ENCODE measurements around the gene PHLPP1.

DNA sequence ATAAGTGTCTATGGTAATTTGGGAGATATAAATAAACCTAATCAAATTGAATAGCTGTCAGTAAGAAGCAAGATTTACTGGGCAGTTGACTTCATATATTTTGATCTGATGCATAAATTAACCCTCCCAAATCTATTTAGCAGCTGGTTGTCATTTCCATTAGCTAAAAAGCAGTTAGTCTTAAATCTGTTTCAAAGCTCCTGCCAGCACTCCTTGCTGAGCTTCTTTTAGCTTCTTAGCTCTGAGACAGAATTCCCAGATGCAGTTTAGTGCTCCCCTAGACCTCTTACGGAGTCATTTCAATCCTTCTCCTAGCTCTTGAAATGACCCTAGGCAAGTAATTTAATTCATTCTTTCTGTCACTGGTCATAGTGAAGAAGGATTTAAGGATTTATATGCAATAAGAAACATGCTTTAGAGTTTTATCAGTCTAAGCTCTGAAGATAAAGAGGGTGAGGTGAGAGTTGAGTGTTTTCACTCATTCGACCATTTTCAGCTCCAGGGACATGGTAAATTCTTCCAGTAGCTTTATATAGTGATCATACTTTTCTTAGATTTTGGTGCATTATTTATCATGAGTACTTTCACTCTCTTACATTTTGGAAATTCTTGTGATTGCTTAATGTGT lies 98.9 kb downstream of the PHLPP1 start:
- TF ChIP-seq, protein P1, sequence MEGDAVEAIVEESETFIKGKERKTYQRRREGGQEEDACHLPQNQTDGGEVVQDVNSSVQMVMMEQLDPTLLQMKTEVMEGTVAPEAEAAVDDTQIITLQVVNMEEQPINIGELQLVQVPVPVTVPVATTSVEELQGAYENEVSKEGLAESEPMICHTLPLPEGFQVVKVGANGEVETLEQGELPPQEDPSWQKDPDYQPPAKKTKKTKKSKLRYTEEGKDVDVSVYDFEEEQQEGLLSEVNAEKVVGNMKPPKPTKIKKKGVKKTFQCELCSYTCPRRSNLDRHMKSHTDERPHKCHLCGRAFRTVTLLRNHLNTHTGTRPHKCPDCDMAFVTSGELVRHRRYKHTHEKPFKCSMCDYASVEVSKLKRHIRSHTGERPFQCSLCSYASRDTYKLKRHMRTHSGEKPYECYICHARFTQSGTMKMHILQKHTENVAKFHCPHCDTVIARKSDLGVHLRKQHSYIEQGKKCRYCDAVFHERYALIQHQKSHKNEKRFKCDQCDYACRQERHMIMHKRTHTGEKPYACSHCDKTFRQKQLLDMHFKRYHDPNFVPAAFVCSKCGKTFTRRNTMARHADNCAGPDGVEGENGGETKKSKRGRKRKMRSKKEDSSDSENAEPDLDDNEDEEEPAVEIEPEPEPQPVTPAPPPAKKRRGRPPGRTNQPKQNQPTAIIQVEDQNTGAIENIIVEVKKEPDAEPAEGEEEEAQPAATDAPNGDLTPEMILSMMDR (IDR thresholded peaks at IDR 0.05): no peak
- no peak for TF ChIP-seq POLR2A (IDR thresholded peaks at IDR 0.05)
